ENCODE results near the gene ANKRD29. TPM values are rescaled to one million over a fixed set of nuclear protein-coding genes. Genes with fewer than 3 reads are reported as not detected.

Gene ANKRD29
- total RNA-seq, 4 donors from 2014 or later: 0.99 to 4.4 (median 1.8) TPM

DNA sequence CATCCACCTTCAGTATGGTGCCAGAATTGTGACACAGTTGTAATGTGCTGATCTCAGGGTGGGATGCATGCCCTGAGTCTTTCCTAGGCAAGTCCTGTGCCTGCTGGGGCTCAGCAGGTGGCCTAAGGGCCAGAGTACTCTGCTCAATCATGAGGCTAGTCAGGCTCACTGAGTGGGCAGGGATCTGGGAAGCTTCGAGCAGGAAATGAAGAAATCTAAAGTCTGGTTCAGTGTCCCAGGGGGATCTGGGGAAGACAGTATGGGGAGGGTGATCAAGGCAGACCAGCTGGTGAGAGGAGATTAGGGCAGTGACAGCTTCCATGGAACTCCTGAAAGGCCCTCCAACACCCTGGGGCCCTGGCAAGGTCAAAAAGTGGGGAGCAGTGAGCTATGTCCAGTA, 8.9 kb upstream of the ANKRD29 start:
- TF ChIP-seq, protein P1, sequence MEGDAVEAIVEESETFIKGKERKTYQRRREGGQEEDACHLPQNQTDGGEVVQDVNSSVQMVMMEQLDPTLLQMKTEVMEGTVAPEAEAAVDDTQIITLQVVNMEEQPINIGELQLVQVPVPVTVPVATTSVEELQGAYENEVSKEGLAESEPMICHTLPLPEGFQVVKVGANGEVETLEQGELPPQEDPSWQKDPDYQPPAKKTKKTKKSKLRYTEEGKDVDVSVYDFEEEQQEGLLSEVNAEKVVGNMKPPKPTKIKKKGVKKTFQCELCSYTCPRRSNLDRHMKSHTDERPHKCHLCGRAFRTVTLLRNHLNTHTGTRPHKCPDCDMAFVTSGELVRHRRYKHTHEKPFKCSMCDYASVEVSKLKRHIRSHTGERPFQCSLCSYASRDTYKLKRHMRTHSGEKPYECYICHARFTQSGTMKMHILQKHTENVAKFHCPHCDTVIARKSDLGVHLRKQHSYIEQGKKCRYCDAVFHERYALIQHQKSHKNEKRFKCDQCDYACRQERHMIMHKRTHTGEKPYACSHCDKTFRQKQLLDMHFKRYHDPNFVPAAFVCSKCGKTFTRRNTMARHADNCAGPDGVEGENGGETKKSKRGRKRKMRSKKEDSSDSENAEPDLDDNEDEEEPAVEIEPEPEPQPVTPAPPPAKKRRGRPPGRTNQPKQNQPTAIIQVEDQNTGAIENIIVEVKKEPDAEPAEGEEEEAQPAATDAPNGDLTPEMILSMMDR (IDR thresholded peaks at IDR 0.05): no peak
- no peak for TF ChIP-seq POLR2A (IDR thresholded peaks at IDR 0.05)
- H3K4me3 ChIP-seq (ENCODE audit: low read depth, poor library complexity, severe bottlenecking): no peak overlapping the region
- no peak for DNase-seq (ENCODE audit: low spot score in 2 of 2)
- intact Hi-C loops (cut with DNase I; ENCODE audit: low total_unique reads): no loop called here
- 55 to 65% methylated on average over 1 of the region's 1 CpG for WGBS, 2 donors

DNA sequence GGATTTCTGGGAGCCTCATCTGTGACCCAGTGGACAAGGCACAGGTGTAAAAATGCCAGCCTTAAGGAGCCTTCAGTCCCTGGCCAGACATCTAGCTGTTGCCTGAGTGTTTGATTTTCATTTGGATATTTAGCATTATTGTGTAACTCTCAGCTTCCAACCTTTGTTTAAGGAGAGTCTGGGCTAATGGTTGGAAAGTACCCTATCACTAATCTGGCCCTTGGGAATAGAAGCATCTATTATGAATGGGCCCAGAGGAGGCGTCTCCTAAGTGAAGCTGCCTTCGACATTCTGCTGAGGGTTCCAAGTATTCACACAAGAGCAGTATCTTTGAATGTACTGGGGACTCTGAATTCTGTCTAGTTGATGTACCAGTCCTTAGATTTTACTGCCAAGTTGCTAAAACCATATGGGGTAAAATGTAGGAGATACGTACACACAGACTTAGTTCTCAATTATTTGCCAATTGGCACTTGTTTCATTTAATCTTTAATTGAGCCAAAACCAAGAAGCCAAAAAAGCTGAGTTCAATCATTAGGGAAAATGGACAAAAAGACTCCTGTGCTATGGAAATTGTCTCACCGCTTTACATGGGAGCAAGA, 7.2 kb upstream of the ANKRD29 start:
- TF ChIP-seq POLR2A (IDR thresholded peaks at IDR 0.05): no peak
- TF ChIP-seq, protein P1 (IDR thresholded peaks at IDR 0.05): no peak
- intact Hi-C loops (cut with DNase I; ENCODE audit: low total_unique reads): no loop called here
- no peak for DNase-seq (ENCODE audit: low spot score in 2 of 2)
- WGBS, 2 donors: 55 to 82% methylated on average over 4 of the region's 4 CpGs
- no peak overlapping the region for H3K4me3 ChIP-seq (ENCODE audit: low read depth, poor library complexity, severe bottlenecking)

DNA sequence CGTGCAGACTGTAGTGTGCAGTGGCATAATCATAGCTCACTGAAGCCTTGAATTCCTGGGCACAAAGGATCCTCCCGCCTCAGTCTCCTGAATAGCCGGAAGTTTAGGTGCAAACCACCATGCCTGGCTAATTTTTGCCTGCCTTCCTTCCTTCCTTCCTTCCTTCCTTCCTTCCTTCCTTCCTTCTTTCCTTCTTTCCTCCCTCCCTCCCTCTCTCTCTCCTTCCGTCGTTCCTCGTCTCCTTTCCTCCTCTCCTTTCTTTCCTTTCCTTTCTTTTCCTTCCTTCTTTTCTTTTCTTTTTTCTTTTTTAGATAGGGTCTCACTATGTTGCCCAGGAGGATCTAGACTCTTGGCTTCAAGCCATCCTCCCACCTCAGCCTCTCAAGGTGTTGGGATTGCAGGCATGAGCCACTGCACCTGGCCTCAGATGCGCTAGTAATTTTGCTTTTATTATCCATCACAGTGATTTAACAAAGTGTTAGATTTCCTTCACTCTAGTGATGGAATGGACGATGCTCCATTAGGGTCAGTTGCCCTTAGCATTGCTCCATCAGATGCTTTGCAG, 6.6 kb upstream of the ANKRD29 start:
- 84 to 93% methylated on average over 8 of the region's 8 CpGs for WGBS, 2 donors
- H3K4me3 ChIP-seq (ENCODE audit: low read depth, poor library complexity, severe bottlenecking): no peak overlapping the region
- TF ChIP-seq POLR2A (IDR thresholded peaks at IDR 0.05): no peak
- TF ChIP-seq, protein P1 (IDR thresholded peaks at IDR 0.05): no peak
- no peak for DNase-seq (ENCODE audit: low spot score in 2 of 2)
- intact Hi-C loops (cut with DNase I; ENCODE audit: low total_unique reads): no loop called here

DNA sequence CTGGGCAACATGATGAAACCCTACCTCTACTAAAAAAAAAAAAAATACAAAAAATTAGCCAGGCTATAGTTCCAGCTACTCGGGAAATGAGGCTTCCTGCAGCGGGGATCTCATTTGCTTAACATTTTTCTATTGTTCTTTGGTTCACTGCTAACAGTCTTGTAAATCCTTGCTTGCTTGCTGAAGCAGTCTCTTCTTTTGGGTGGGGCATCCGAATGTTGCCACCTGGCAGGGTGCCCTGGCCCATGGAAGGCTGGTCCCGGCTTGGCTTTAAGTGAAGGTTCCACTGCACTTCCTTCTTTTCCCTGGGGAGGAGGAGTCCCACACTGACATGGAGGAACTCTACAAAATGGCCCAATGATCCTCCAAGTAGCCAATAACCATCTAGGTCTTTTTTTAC, 6.0 kb upstream of the ANKRD29 start:
- DNase-seq (ENCODE audit: low spot score in 2 of 2): no peak
- WGBS, 2 donors: 15 to 22% methylated on average over 4 of the region's 4 CpGs
- H3K4me3 ChIP-seq (ENCODE audit: low read depth, poor library complexity, severe bottlenecking): no peak overlapping the region
- TF ChIP-seq, protein P1 (IDR thresholded peaks at IDR 0.05): no peak
- no peak for TF ChIP-seq POLR2A (IDR thresholded peaks at IDR 0.05)
- intact Hi-C loops (cut with DNase I; ENCODE audit: low total_unique reads): no loop called here

DNA sequence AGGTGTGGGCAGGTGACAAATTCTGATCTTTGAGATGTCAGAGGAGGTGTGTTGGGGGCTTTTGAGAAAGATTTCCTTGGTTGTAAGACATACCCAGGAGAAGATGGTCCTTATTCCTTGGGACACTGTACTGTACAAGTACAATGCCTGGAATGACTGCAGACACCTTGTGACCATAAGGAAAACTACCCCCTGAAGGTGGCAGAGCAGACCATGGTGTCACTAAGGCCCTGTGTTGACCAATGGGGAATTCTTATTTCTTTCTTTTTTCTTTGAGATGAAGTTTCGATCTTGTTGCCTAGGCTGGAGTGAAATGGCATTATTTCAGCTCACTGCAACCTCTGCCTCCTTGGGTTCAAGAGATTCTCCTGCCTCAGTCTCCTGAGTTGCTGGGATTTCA, 4.4 kb upstream of the ANKRD29 start:
- no peak for TF ChIP-seq POLR2A (IDR thresholded peaks at IDR 0.05)
- TF ChIP-seq, protein P1 (IDR thresholded peaks at IDR 0.05): no peak
- DNase-seq (ENCODE audit: low spot score in 2 of 2): no peak
- intact Hi-C loops (cut with DNase I; ENCODE audit: low total_unique reads): no loop called here
- no peak overlapping the region for H3K4me3 ChIP-seq (ENCODE audit: low read depth, poor library complexity, severe bottlenecking)
- 100% methylated on average over 1 of the region's 1 CpG for WGBS, 2 donors

DNA sequence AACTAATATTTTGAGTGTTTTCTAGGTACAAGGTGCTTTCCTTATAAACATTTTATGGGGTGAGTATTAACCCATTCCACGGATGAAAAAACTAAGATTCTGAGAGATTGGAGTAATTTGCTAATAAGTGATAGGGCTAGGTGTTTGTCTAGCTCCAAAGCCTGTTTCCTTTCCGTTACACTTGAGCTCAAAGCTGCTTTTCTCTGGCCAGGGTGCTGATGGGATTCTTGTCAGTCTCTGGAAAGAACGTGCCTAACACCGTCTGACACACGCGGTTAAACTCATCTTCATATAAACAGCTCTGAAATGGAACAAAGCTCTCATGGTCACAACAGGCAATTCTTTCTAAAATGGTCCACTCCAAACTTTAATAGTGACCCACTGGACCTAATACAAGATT, 2.0 kb upstream of the ANKRD29 start:
- DNase-seq (ENCODE audit: low spot score in 2 of 2): no peak
- intact Hi-C loops (cut with DNase I; ENCODE audit: low total_unique reads): no loop called here
- H3K4me3 ChIP-seq (ENCODE audit: low read depth, poor library complexity, severe bottlenecking): no peak overlapping the region
- TF ChIP-seq, protein P1 (IDR thresholded peaks at IDR 0.05): no peak
- no peak for TF ChIP-seq POLR2A (IDR thresholded peaks at IDR 0.05)
- WGBS, 2 donors: 75 to 80% methylated on average over 6 of the region's 6 CpGs
